IgD-negative memory B cell (primary cell): ENCODE measurements around the gene NCAM1. TPM values are rescaled to one million over a fixed set of nuclear protein-coding genes. Genes with fewer than 3 reads are reported as not detected.
A peak's percentile ranks its signal among the peaks of the same experiment; 100 is the strongest.

Experiments used
- H3K27ac Mint-ChIP-seq, 3 donors: one replicate each; pipeline ENCODE4 v1.8.0; 2020 to 2022; ENCODE audit warnings: mild to moderate bottlenecking in 3 of 3, mixed read lengths in 3 of 3, moderate library complexity in 1 of 3
- H3K27me3 Mint-ChIP-seq: one replicate; pipeline ENCODE4 v1.8.0; 2021; ENCODE audit warnings: mixed read lengths
- H3K36me3 Mint-ChIP-seq: one replicate; pipeline ENCODE4 v1.8.0; 2020; ENCODE audit warnings: mild to moderate bottlenecking, mixed read lengths
- H3K4me1 Mint-ChIP-seq, 3 donors: one replicate each; pipeline ENCODE4 v1.8.0; 2020 to 2022; ENCODE audit warnings: mixed read lengths in 3 of 3, mild to moderate bottlenecking in 1 of 3
- H3K4me3 Mint-ChIP-seq, 4 donors: one replicate each; pipeline ENCODE4 v1.8.0; 2020 to 2022; ENCODE audit warnings: mild to moderate bottlenecking in 4 of 4, mixed read lengths in 4 of 4, moderate library complexity in 3 of 4
- H3K9me3 Mint-ChIP-seq, 3 donors: one replicate each; pipeline ENCODE4 v1.8.0; 2020 to 2021; ENCODE audit warnings: mixed read lengths in 3 of 3, mild to moderate bottlenecking in 1 of 3
- polyA plus RNA-seq: library from polyadenylated mRNA; unstranded; fragments of 300-500 nt; fragmentation: Illumina TruSeq; gene quantifications from one replicate; pipeline ENCODE4 v1.2.3, GENCODE V29; 2021

The NCAM1 gene
- polyA plus RNA-seq, 1 donor from 2014 or later, result not detected

DNA sequence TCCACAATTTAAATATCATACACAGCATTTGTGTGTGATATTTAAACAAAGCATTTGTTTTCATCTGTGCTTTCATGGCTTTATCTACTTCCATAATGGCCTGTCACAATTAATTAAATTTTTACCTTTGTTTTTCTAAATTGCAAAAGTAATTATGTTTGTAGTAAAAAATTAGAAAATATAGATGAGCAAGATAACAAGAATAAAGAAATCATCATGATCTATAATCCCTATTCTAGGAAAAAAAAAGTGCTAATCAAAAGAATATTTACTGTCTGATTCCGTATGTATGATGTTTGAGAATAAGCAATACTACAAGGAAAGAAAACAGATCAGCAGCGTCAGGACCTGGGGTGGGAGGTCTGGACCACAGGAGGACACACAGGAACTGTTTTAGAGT, 149.9 kb downstream of the NCAM1 start:
- H3K27me3 Mint-ChIP-seq, result peaks cover 1% of the 10 kb centered on the region
- H3K9me3 Mint-ChIP-seq, result peaks cover 0 to 5% (median 2%) of the 10 kb centered on the region in 3 donors
- H3K36me3 Mint-ChIP-seq, result no peaks in the 10 kb centered on the region
- H3K4me1 Mint-ChIP-seq, result no peaks in the 10 kb centered on the region
- H3K4me3 Mint-ChIP-seq, result no peak overlapping the region
- H3K27ac Mint-ChIP-seq, result no peak overlapping the region

GRCh38 chr11:113112307-113112706, 151.1 kb downstream of the NCAM1 start:
- H3K9me3 Mint-ChIP-seq, result peaks cover 0 to 2% (median under 1%) of the 10 kb centered on the region in 3 donors
- H3K27ac Mint-ChIP-seq, result no peak overlapping the region
- H3K4me3 Mint-ChIP-seq, result no peak overlapping the region
- H3K36me3 Mint-ChIP-seq, result no peaks in the 10 kb centered on the region
- H3K4me1 Mint-ChIP-seq, result no peaks in the 10 kb centered on the region
- peaks cover 1% of the 10 kb centered on the region for H3K27me3 Mint-ChIP-seq

- Mint-ChIP-seq H3K27me3 (peaks cover 1% of the 10 kb centered on the region), H3K27ac (no peak overlapping the region), H3K4me1 (no peaks in the 10 kb centered on the region), H3K9me3 (peaks cover 0 to 2% (median 0%) of the 10 kb centered on the region in 3 donors), H3K36me3 (no peaks in the 10 kb centered on the region), H3K4me3 (no peak overlapping the region)
Measured at GRCh38 chr11:113113801-113114704, 152.8 kb downstream of the NCAM1 start.

- no peak overlapping the region for H3K4me3 Mint-ChIP-seq
- H3K36me3 Mint-ChIP-seq, result no peaks in the 10 kb centered on the region
- H3K27me3 Mint-ChIP-seq, result peaks cover 1% of the 10 kb centered on the region
- peaks cover 0 to 2% (median 0%) of the 10 kb centered on the region in 3 donors for H3K9me3 Mint-ChIP-seq
- no peaks in the 10 kb centered on the region for H3K4me1 Mint-ChIP-seq
- H3K27ac Mint-ChIP-seq, result no peak overlapping the region
Measured at GRCh38 chr11:113114705-113115027, 153.4 kb downstream of the NCAM1 start.

GRCh38 chr11:113118104-113118503, 156.9 kb downstream of the NCAM1 start:
- H3K27ac Mint-ChIP-seq, result no peak overlapping the region
- peaks cover 4% of the 10 kb centered on the region for H3K27me3 Mint-ChIP-seq
- H3K4me3 Mint-ChIP-seq, result no peak overlapping the region
- H3K36me3 Mint-ChIP-seq, result no peaks in the 10 kb centered on the region
- H3K4me1 Mint-ChIP-seq, result no peaks in the 10 kb centered on the region
- peaks cover 0 to 2% (median 0%) of the 10 kb centered on the region in 3 donors for H3K9me3 Mint-ChIP-seq

DNA sequence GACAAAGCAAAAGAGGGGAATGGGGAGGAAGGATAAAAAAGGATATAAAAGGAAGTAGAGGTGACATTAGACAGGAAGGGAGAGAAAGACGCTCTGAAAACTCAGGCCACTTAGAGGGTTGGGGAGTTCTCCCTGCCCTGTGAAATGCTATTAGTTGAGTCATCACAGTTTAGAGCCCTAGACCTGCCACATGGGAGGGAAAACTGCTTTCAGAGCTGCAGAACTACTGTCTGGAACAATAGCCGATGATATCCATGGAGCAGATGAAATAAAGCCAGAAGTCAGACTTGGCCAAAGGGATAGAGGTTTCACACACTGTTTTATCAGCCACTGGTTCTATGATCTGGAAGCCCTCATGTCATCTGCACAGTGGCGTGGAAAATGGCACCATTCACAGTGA, 157.9 kb downstream of the NCAM1 start:
- no peak overlapping the region for H3K27ac Mint-ChIP-seq
- H3K9me3 Mint-ChIP-seq, result peaks cover 0 to 2% (median 0%) of the 10 kb centered on the region in 3 donors
- no peaks in the 10 kb centered on the region for H3K4me1 Mint-ChIP-seq
- no peaks in the 10 kb centered on the region for H3K36me3 Mint-ChIP-seq
- H3K4me3 Mint-ChIP-seq, result no peak overlapping the region
- H3K27me3 Mint-ChIP-seq, result peaks cover 7% of the 10 kb centered on the region

- no peaks in the 10 kb centered on the region for H3K4me1 Mint-ChIP-seq
- no peaks in the 10 kb centered on the region for H3K36me3 Mint-ChIP-seq
- H3K9me3 Mint-ChIP-seq, result no peaks in the 10 kb centered on the region
- H3K27me3 Mint-ChIP-seq, result peaks cover 7% of the 10 kb centered on the region
- H3K4me3 Mint-ChIP-seq, result no peak overlapping the region
- H3K27ac Mint-ChIP-seq, result no peak overlapping the region
Measured at GRCh38 chr11:113119966-113120736, 158.9 kb downstream of the NCAM1 start.

GRCh38 chr11:113121746-113122145, 160.5 kb downstream of the NCAM1 start:
- H3K9me3 Mint-ChIP-seq, result no peaks in the 10 kb centered on the region
- H3K36me3 Mint-ChIP-seq, result no peaks in the 10 kb centered on the region
- H3K4me3 Mint-ChIP-seq, result no peak overlapping the region
- H3K27ac Mint-ChIP-seq, result no peak overlapping the region
- H3K4me1 Mint-ChIP-seq, result no peaks in the 10 kb centered on the region
- peaks cover 7% of the 10 kb centered on the region for H3K27me3 Mint-ChIP-seq

GRCh38 chr11:113124006-113124405, 162.8 kb downstream of the NCAM1 start:
- Mint-ChIP-seq H3K4me3 (no peak overlapping the region), H3K27me3 (peaks cover 7% of the 10 kb centered on the region), H3K27ac (no peak overlapping the region), H3K36me3 (no peaks in the 10 kb centered on the region), H3K9me3 (no peaks in the 10 kb centered on the region), H3K4me1 (no peaks in the 10 kb centered on the region)

GRCh38 chr11:113124578-113124977, 163.4 kb downstream of the NCAM1 start:
- no peaks in the 10 kb centered on the region for H3K9me3 Mint-ChIP-seq
- H3K27me3 Mint-ChIP-seq, result peaks cover 7% of the 10 kb centered on the region
- H3K4me3 Mint-ChIP-seq, result no peak overlapping the region
- no peak overlapping the region for H3K27ac Mint-ChIP-seq
- no peaks in the 10 kb centered on the region for H3K4me1 Mint-ChIP-seq
- H3K36me3 Mint-ChIP-seq, result no peaks in the 10 kb centered on the region

- H3K27ac Mint-ChIP-seq, result no peak overlapping the region
- H3K27me3 Mint-ChIP-seq, result no peaks in the 10 kb centered on the region
- no peaks in the 10 kb centered on the region for H3K4me1 Mint-ChIP-seq
- H3K36me3 Mint-ChIP-seq, result no peaks in the 10 kb centered on the region
- peaks cover 0 to 2% (median 0%) of the 10 kb centered on the region in 3 donors for H3K9me3 Mint-ChIP-seq
- no peak overlapping the region for H3K4me3 Mint-ChIP-seq
Measured at GRCh38 chr11:113129261-113129992, 168.2 kb downstream of the NCAM1 start.

GRCh38 chr11:113131036-113131775, 170.0 kb downstream of the NCAM1 start:
- Mint-ChIP-seq H3K36me3 (no peaks in the 10 kb centered on the region), H3K4me1 (no peaks in the 10 kb centered on the region), H3K27me3 (peaks cover 1% of the 10 kb centered on the region), H3K27ac (no peak overlapping the region), H3K9me3 (peaks cover 0 to 2% (median 0%) of the 10 kb centered on the region in 3 donors), H3K4me3 (no peak overlapping the region)

GRCh38 chr11:113133071-113133470, 171.9 kb downstream of the NCAM1 start:
- H3K4me3 Mint-ChIP-seq, result no peak overlapping the region

GRCh38 chr11:113134626-113135025, 173.4 kb downstream of the NCAM1 start:
- Mint-ChIP-seq H3K9me3 (peaks cover 0 to 2% (median 0%) of the 10 kb centered on the region in 3 donors), H3K4me1 (no peaks in the 10 kb centered on the region), H3K27me3 (peaks cover 1% of the 10 kb centered on the region), H3K4me3 (no peak overlapping the region), H3K27ac (peak overlapping the region in 1 of 3 donors; percentile 20), H3K36me3 (no peaks in the 10 kb centered on the region)

More at GRCh38 chr11:113133071-113133470, 171.9 kb downstream of the NCAM1 start:
- H3K27ac Mint-ChIP-seq, result no peak overlapping the region
- H3K27me3 Mint-ChIP-seq, result peaks cover 1% of the 10 kb centered on the region
- no peaks in the 10 kb centered on the region for H3K4me1 Mint-ChIP-seq
- H3K36me3 Mint-ChIP-seq, result no peaks in the 10 kb centered on the region
- H3K9me3 Mint-ChIP-seq, result peaks cover 0 to 2% (median 0%) of the 10 kb centered on the region in 3 donors
